CD14-positive monocyte (primary cell): ENCODE data around the gene NPLOC4. TPM values are rescaled to one million over a fixed set of nuclear protein-coding genes. Genes with fewer than 3 reads are reported as not detected.

Experiments used
- DNase-seq, 3 donors: peaks; one replicate each; pipeline ENCODE4 v3.0.0-alpha.2; 2011 to 2022
- H2AFZ ChIP-seq: 2 replicates; pipeline ENCODE4 v1.6.0; 2012; ENCODE audit warnings: mild to moderate bottlenecking, low read depth, low read length, inconsistent platforms; ENCODE audit not compliant: insufficient read depth, poor library complexity, severe bottlenecking
- H3K27ac ChIP-seq, 2 donors: 1 replicate in 1 of 2; 2 replicates in 1 of 2; pipeline ENCODE4 v1.5.1; 2012 to 2013; ENCODE audit warnings: low read length in 2 of 2, control low read depth in 1 of 2, inconsistent platforms in 1 of 2, low read depth in 1 of 2, mild to moderate bottlenecking in 1 of 2
- H3K27me3 ChIP-seq, 2 donors: one replicate each; pipeline versions ENCODE4 v1.6.0 to v1.6.1; 2011 to 2013; ENCODE audit warnings: low read length in 2 of 2; ENCODE audit not compliant: control insufficient read depth in 2 of 2, insufficient read depth in 2 of 2
- H3K36me3 ChIP-seq, 2 donors: replicated peaks in 1 of 2; 1 replicate in 1 of 2; 2 replicates in 1 of 2; pipeline versions ENCODE4 v1.5.1 to v1.6.1; 2012 to 2013; ENCODE audit warnings: low read length in 2 of 2, control low read depth in 1 of 2, inconsistent platforms in 1 of 2, mild to moderate bottlenecking in 1 of 2; ENCODE audit not compliant: insufficient read depth in 2 of 2, control insufficient read depth in 1 of 2
- H3K4me1 ChIP-seq, 2 donors: 1 replicate in 1 of 2; 2 replicates in 1 of 2; pipeline versions ENCODE4 v1.5.1 to v1.6.1; 2012 to 2013; ENCODE audit warnings: low read length in 2 of 2, control low read depth in 1 of 2, inconsistent platforms in 1 of 2, mild to moderate bottlenecking in 1 of 2, moderate library complexity in 1 of 2; ENCODE audit not compliant: insufficient read depth in 2 of 2, control insufficient read depth in 1 of 2
- H3K4me2 ChIP-seq: replicated peaks from 2 replicates; pipeline ENCODE3; 2012; ENCODE audit warnings: low read length, moderate library complexity, mild to moderate bottlenecking; ENCODE audit not compliant: poor library complexity, severe bottlenecking; ENCODE audit errors: extremely low read depth
- H3K4me3 ChIP-seq, 3 experiments: fragments of 200-600 bp in 1 of 3; sonication (generic) in 1 of 3; replicated peaks in 1 of 3; 1 replicate in 2 of 3; 2 replicates in 1 of 3; pipeline ENCODE4 v1.5.1; 2011 to 2013; ENCODE audit warnings: low read length in 3 of 3, mild to moderate bottlenecking in 3 of 3, control low read depth in 2 of 3, low read depth in 2 of 3, inconsistent platforms in 1 of 3, moderate library complexity in 1 of 3
- H3K79me2 ChIP-seq: 2 replicates; pipeline ENCODE4 v1.6.0; 2012; ENCODE audit warnings: mild to moderate bottlenecking, control low read depth, inconsistent platforms, low read length, moderate library complexity; ENCODE audit not compliant: insufficient read depth
- H3K9ac ChIP-seq: 2 replicates; pipeline ENCODE4 v1.6.0; 2017; ENCODE audit warnings: low read length, mild to moderate bottlenecking; ENCODE audit not compliant: insufficient read depth, poor library complexity, severe bottlenecking
- H3K9me3 ChIP-seq, 2 donors: replicated peaks in 1 of 2; 1 replicate in 1 of 2; 2 replicates in 1 of 2; pipeline versions ENCODE4 v1.5.1 to v1.6.1; 2012 to 2013; ENCODE audit warnings: low read length in 2 of 2, control low read depth in 1 of 2; ENCODE audit not compliant: control insufficient read depth in 1 of 2, insufficient read depth in 1 of 2
- H4K20me1 ChIP-seq: 2 replicates; pipeline ENCODE4 v1.6.0; 2012; ENCODE audit warnings: mild to moderate bottlenecking, low read length, control low read depth, moderate library complexity; ENCODE audit not compliant: insufficient read depth
- H3K27ac Mint-ChIP-seq, 7 donors: one replicate each; pipeline ENCODE4 v1.8.0; 2020; ENCODE audit warnings: mild to moderate bottlenecking in 7 of 7, mixed read lengths in 7 of 7, moderate library complexity in 6 of 7, inconsistent platforms in 2 of 7
- H3K27me3 Mint-ChIP-seq, 3 donors: one replicate each; pipeline ENCODE4 v1.8.0; 2021 to 2022; ENCODE audit warnings: low read depth in 3 of 3, mild to moderate bottlenecking in 3 of 3, mixed read lengths in 3 of 3, moderate library complexity in 3 of 3, inconsistent platforms in 1 of 3
- H3K36me3 Mint-ChIP-seq, 2 donors: one replicate each; pipeline ENCODE4 v1.8.0; 2020; ENCODE audit warnings: mixed read lengths in 2 of 2, inconsistent platforms in 1 of 2, mild to moderate bottlenecking in 1 of 2
- H3K4me1 Mint-ChIP-seq: one replicate; pipeline ENCODE4 v1.8.0; 2020; ENCODE audit warnings: mild to moderate bottlenecking, mixed read lengths
- H3K4me3 Mint-ChIP-seq, 2 donors: one replicate each; pipeline ENCODE4 v1.8.0; 2020; ENCODE audit warnings: mild to moderate bottlenecking in 2 of 2, mixed read lengths in 2 of 2, moderate library complexity in 1 of 2
- H3K9me3 Mint-ChIP-seq, 7 donors: one replicate each; pipeline ENCODE4 v1.8.0; 2020 to 2022; ENCODE audit warnings: mixed read lengths in 7 of 7, mild to moderate bottlenecking in 6 of 7, moderate library complexity in 6 of 7, inconsistent platforms in 2 of 7
- CTCF ChIP-seq: fragments of 200-600 bp; IDR thresholded peaks from one replicate; pipeline ENCODE4 v1.8.0; 2022; ENCODE audit warnings: antibody characterized with exemption, mild to moderate bottlenecking
- WGBS: methylation state at CpG from one replicate; pipeline ENCODE4 v1.1.5; 2013; ENCODE audit warnings: missing lambda C conversion rate; ENCODE audit not compliant: insufficient coverage; 5-methylcytosine and 5-hydroxymethylcytosine counted together
- intact Hi-C, 2 donors: fragments of 100-400 bp; cut with micrococcal nuclease; formaldehyde crosslinking; loops; one replicate each; pipeline versions ENCODE4 v1.15.0 to v1.15.1; 2023
- polyA plus RNA-seq, 3 donors: library from polyadenylated mRNA; depleted of rRNA in 1 of 3; unstranded in 2 of 3; stranded (reverse) in 1 of 3; fragments of 300-500 nt in 2 of 3; fragments of >200 nt in 1 of 3; fragmentation: Illumina TruSeq in 2 of 3; gene quantifications; 1 replicate in 2 of 3; 2 replicates in 1 of 3; pipeline ENCODE4 v1.2.3, GENCODE V29; 2012 to 2021

NPLOC4 gene
- polyA plus RNA-seq, 3 donors = 92.1 to 112 (median 106) TPM

- Histone ChIP-seq H2AFZ (no peak overlapping the region), H3K4me3 (no peak overlapping the region), H4K20me1 (no peaks in the 10 kb centered on the region), H3K4me2 (no peak overlapping the region), H3K79me2 (peaks cover 27% of the 10 kb centered on the region), H3K36me3 (peaks cover 71 to 95% of the 10 kb centered on the region in 2 donors), H3K9me3 (no peaks in the 10 kb centered on the region), H3K4me1 (peaks cover 25 to 27% of the 10 kb centered on the region in 2 donors), H3K9ac (no peak overlapping the region), H3K27me3 (no peaks in the 10 kb centered on the region), H3K27ac (no peak overlapping the region)
- H3K27me3 Mint-ChIP-seq = peaks cover 0 to 2% (median 0%) of the 10 kb centered on the region in 3 donors
- intact Hi-C loops = no loop called here
- DNase-seq = no peak
- TF ChIP-seq CTCF = no peak
- H3K4me1 Mint-ChIP-seq = peaks cover 26% of the 10 kb centered on the region
- over 99% methylated on average over 13 of the region's 18 CpGs for WGBS
- H3K36me3 Mint-ChIP-seq = peaks cover 77 to 93% of the 10 kb centered on the region in 2 donors
- H3K4me3 Mint-ChIP-seq = no peak overlapping the region
- H3K9me3 Mint-ChIP-seq = no peaks in the 10 kb centered on the region
- no peak overlapping the region for H3K27ac Mint-ChIP-seq
Measured at GRCh38 chr17:81569986-81570514, 66.9 kb downstream of the NPLOC4 start.

GRCh38 chr17:81568416-81568815 lies 68.5 kb downstream of the NPLOC4 start:
- 97% methylated on average over 10 of the region's 10 CpGs for WGBS
- H4K20me1 ChIP-seq = no peaks in the 10 kb centered on the region
- peaks cover 41 to 43% of the 10 kb centered on the region in 2 donors for H3K4me1 ChIP-seq
- peaks cover 67 to 84% of the 10 kb centered on the region in 2 donors for H3K36me3 Mint-ChIP-seq
- H3K4me1 Mint-ChIP-seq = peaks cover 43% of the 10 kb centered on the region
- no peak overlapping the region for H2AFZ ChIP-seq
- H3K9ac ChIP-seq = no peak overlapping the region
- DNase-seq = no peak
- H3K27ac Mint-ChIP-seq = peak overlapping the region in 3 of 7 donors; percentile 30 to 70 (median 56)
- no peaks in the 10 kb centered on the region for H3K9me3 ChIP-seq
- H3K79me2 ChIP-seq = peaks cover 21% of the 10 kb centered on the region
- peaks cover 0 to 2% (median 0%) of the 10 kb centered on the region in 3 donors for H3K27me3 Mint-ChIP-seq
- H3K36me3 ChIP-seq = peaks cover 63 to 84% of the 10 kb centered on the region in 2 donors
- no peak overlapping the region for H3K4me3 ChIP-seq
- peaks cover 0 to 3% (median 0%) of the 10 kb centered on the region in 7 donors for H3K9me3 Mint-ChIP-seq
- intact Hi-C loops = no loop called here
- no peak overlapping the region for H3K4me3 Mint-ChIP-seq
- no peaks in the 10 kb centered on the region for H3K27me3 ChIP-seq
- H3K4me2 ChIP-seq = no peak overlapping the region
- TF ChIP-seq CTCF = no peak
- no peak overlapping the region for H3K27ac ChIP-seq
